Endometrial microvascular endothelial cells (primary cell): ENCODE data around the gene SEC23IP. TPM values are rescaled to one million over a fixed set of nuclear protein-coding genes. Genes with fewer than 3 reads are reported as not detected.
"Not testable (repeated sequence)": the region's sequence is repeated elsewhere in the genome, so short reads cannot be mapped to it uniquely, and the experiment has no call there.

Source experiments
- in situ Hi-C: cut with HindIII; loops from 2 replicates; pipeline ENCODE4 v1.10.0; 2017; ENCODE audit warnings: low sequenced_read_pairs, low pct_unique_long_range_greater_than_20kb; ENCODE audit errors: inconsistent ontology term
- total RNA-seq: library from RNA; depleted of rRNA; stranded (reverse); fragments of >200 nt; gene quantifications from one replicate; pipeline ENCODE4 v1.2.3, GENCODE V29; 2015; ENCODE audit errors: inconsistent ontology term

SEC23IP gene
- total RNA-seq: 23.8 TPM

- in situ Hi-C loops: no loop called here
Observed at GRCh38 chr10:119892188-119893065, at the start of gene SEC23IP. TSS of gene SEC23IP (plus strand) at chr10:119892730. CDS start at chr10:119892783, 53 bp downstream.

- in situ Hi-C loops: no loop called here
Observed at GRCh38 chr10:119845656-119846055, 46.9 kb upstream of the SEC23IP start.

- in situ Hi-C loops: no loop called here
Observed at GRCh38 chr10:119849031-119849789, 43.3 kb upstream of the SEC23IP start.

- in situ Hi-C loops: no loop called here
Observed at GRCh38 chr10:119849944-119850343, 42.6 kb upstream of the SEC23IP start.

- in situ Hi-C loops: no loop called here
Observed at GRCh38 chr10:119852277-119852676, 40.3 kb upstream of the SEC23IP start.

- in situ Hi-C loops: no loop called here
Observed at GRCh38 chr10:119852822-119853221, 39.7 kb upstream of the SEC23IP start.

- in situ Hi-C loops: no loop called here
Observed at GRCh38 chr10:119853574-119853973, 39.0 kb upstream of the SEC23IP start.

GRCh38 chr10:119858063-119858462, 34.5 kb upstream of the SEC23IP start:
- in situ Hi-C loops: no loop called here

GRCh38 chr10:119859420-119860258, 32.9 kb upstream of the SEC23IP start:
- in situ Hi-C loops: no loop called here

GRCh38 chr10:119860866-119861607, 31.5 kb upstream of the SEC23IP start:
- in situ Hi-C loops: no loop called here

- in situ Hi-C loops: no loop called here
Observed at GRCh38 chr10:119862524-119862923, 30.0 kb upstream of the SEC23IP start.

- in situ Hi-C loops: no loop called here
Observed at GRCh38 chr10:119863951-119864565, 28.5 kb upstream of the SEC23IP start.

GRCh38 chr10:119865699-119866240, 26.8 kb upstream of the SEC23IP start:
- in situ Hi-C loops: no loop called here

GRCh38 chr10:119867317-119867716, 25.2 kb upstream of the SEC23IP start:
- in situ Hi-C loops: no loop called here

GRCh38 chr10:119869398-119869797, 23.1 kb upstream of the SEC23IP start:
- in situ Hi-C loops: not testable (repeated sequence)

GRCh38 chr10:119871881-119872609, 20.5 kb upstream of the SEC23IP start:
- in situ Hi-C loops: no loop called here

GRCh38 chr10:119872610-119872859, 20.0 kb upstream of the SEC23IP start, which contains the start of gene MCMBP:
TSS of gene MCMBP (minus strand) at chr10:119872843. CDS start at chr10:119872584, 259 bp downstream.
- in situ Hi-C loops: no loop called here
